HEK293 (cell line): ENCODE data around the gene ZCCHC24.

Source experiments
- CTCF ChIA-PET: fragments of 350-600 bp; formaldehyde crosslinking; extraction: SDS; loops from one replicate; lab custom pipeline; 2021; ENCODE audit warnings: antibody characterized with exemption; lab: Yijun Ruan, JAX
- POLR2A ChIA-PET: fragments of 300-600 bp; formaldehyde crosslinking; extraction: SDS; loops from one replicate; lab custom pipeline; 2020; ENCODE audit warnings: antibody characterized with exemption, inconsistent platforms; lab: Yijun Ruan, JAX
- H3K27ac ChIP-seq: fragments of 200-500 bp; sonication (Bioruptor generic); 2 replicates; pipeline ENCODE4 v1.5.1; 2014; ENCODE audit warnings: low read depth, low read length, control low read depth, inconsistent platforms; ENCODE audit errors: extremely low read depth
- H3K36me3 ChIP-seq, 2 experiments: fragments of 200-500 bp in 1 of 2; sonication (Bioruptor generic) in 1 of 2; 1 replicate in 1 of 2; 2 replicates in 1 of 2; pipeline ENCODE4 v1.5.1; 2014 to 2017; ENCODE audit warnings: inconsistent platforms in 2 of 2, low read length in 2 of 2; ENCODE audit not compliant: control insufficient read depth in 2 of 2, insufficient read depth in 1 of 2
- H3K4me1 ChIP-seq: fragments of 200-500 bp; sonication (Bioruptor generic); 2 replicates; pipeline ENCODE4 v1.5.1; 2014; ENCODE audit warnings: mild to moderate bottlenecking, low read length, inconsistent platforms; ENCODE audit not compliant: control insufficient read depth, insufficient read depth
- H3K4me3 ChIP-seq: 2 replicates; pipeline ENCODE4 v1.5.1; 2011; ENCODE audit warnings: low read depth, mild to moderate bottlenecking, control low read depth, low read length, moderate library complexity
- H3K9me3 ChIP-seq: fragments of 200-500 bp; sonication (Bioruptor generic); 2 replicates; pipeline ENCODE4 v1.5.1; 2014; ENCODE audit warnings: low read depth, low read length, inconsistent platforms; ENCODE audit not compliant: control insufficient read depth, insufficient read depth
- BCL11A ChIP-seq: fragments of 450-650 bp; formaldehyde crosslinking; IDR thresholded peaks from 2 replicates; pipeline ENCODE4 v1.5.1; 2016; ENCODE audit warnings: low read depth, missing biosample characterization, missing genetic modification characterization
- EGR2 ChIP-seq: fragments of 450-650 bp; formaldehyde crosslinking; IDR thresholded peaks from 2 replicates; pipeline ENCODE4 v1.5.1; 2016; ENCODE audit warnings: low read depth, missing biosample characterization, missing genetic modification characterization
- FEZF1 ChIP-seq: fragments of 450-650 bp; formaldehyde crosslinking; IDR thresholded peaks from 2 replicates; pipeline ENCODE4 v1.5.1; 2016; ENCODE audit warnings: missing biosample characterization, missing genetic modification characterization
- RBAK ChIP-seq: fragments of 450-650 bp; formaldehyde crosslinking; IDR thresholded peaks from 2 replicates; pipeline ENCODE4 v1.5.1; 2016; ENCODE audit warnings: missing biosample characterization, missing genetic modification characterization
- ZBTB8A ChIP-seq: fragments of 450-650 bp; formaldehyde crosslinking; IDR thresholded peaks from 2 replicates; pipeline ENCODE4 v1.5.1; 2016; ENCODE audit warnings: missing biosample characterization, missing genetic modification characterization
- ZNF114 ChIP-seq: fragments of 450-650 bp; formaldehyde crosslinking; IDR thresholded peaks from 2 replicates; pipeline ENCODE4 v1.5.0; 2017; ENCODE audit warnings: missing biosample characterization, missing genetic modification characterization
- ZNF146 ChIP-seq: fragments of 450-650 bp; formaldehyde crosslinking; IDR thresholded peaks from 2 replicates; pipeline ENCODE4 v1.5.1; 2016; ENCODE audit warnings: missing biosample characterization, missing genetic modification characterization
- ZNF311 ChIP-seq: fragments of 450-650 bp; formaldehyde crosslinking; IDR thresholded peaks from 2 replicates; pipeline ENCODE4 v1.5.1; 2017; ENCODE audit warnings: missing biosample characterization, missing genetic modification characterization, borderline replicate concordance
- ZNF394 ChIP-seq: fragments of 450-650 bp; formaldehyde crosslinking; IDR thresholded peaks from 2 replicates; pipeline ENCODE4 v1.5.1; 2016; ENCODE audit warnings: missing biosample characterization, missing genetic modification characterization, mild to moderate bottlenecking, moderate library complexity, borderline replicate concordance
- ZNF560 ChIP-seq: fragments of 450-650 bp; formaldehyde crosslinking; IDR thresholded peaks from 2 replicates; pipeline ENCODE4 v1.5.1; 2017; ENCODE audit warnings: missing biosample characterization, missing genetic modification characterization, borderline replicate concordance
- ZNF660 ChIP-seq: fragments of 450-650 bp; IDR thresholded peaks from 2 replicates; pipeline ENCODE4 v1.5.1; 2018; ENCODE audit warnings: missing biosample characterization, mild to moderate bottlenecking, missing genetic modification characterization
- ZNF776 ChIP-seq: fragments of 450-650 bp; formaldehyde crosslinking; IDR thresholded peaks from 2 replicates; pipeline ENCODE4 v1.5.0; 2017; ENCODE audit warnings: missing biosample characterization, missing genetic modification characterization, borderline replicate concordance
- ZNF791 ChIP-seq: fragments of 450-650 bp; formaldehyde crosslinking; IDR thresholded peaks from 2 replicates; pipeline ENCODE4 v1.5.1; 2016; ENCODE audit warnings: missing biosample characterization, missing genetic modification characterization
- ZNF843 ChIP-seq: fragments of 450-650 bp; formaldehyde crosslinking; IDR thresholded peaks from 2 replicates; pipeline ENCODE4 v1.5.1; 2016; ENCODE audit warnings: missing biosample characterization, missing genetic modification characterization
- TF ChIP-seq, protein P1 (sequence below): fragments of 450-650 bp; formaldehyde crosslinking; optimal IDR thresholded peaks from 2 replicates; pipeline ENCODE3; 2016; ENCODE audit warnings: missing biosample characterization, mild to moderate bottlenecking, missing genetic modification characterization
- TF ChIP-seq, protein P2 (sequence below): fragments of 450-650 bp; formaldehyde crosslinking; IDR thresholded peaks from 2 replicates; pipeline ENCODE4 v1.5.1; 2017; ENCODE audit warnings: missing biosample characterization, missing genetic modification characterization
- TF ChIP-seq, protein P3 (sequence below): fragments of 450-650 bp; formaldehyde crosslinking; IDR thresholded peaks from 2 replicates; pipeline ENCODE4 v1.5.1; 2017; ENCODE audit warnings: missing biosample characterization, missing genetic modification characterization
- TF ChIP-seq, protein P4 (sequence below): fragments of 450-650 bp; formaldehyde crosslinking; IDR thresholded peaks from 2 replicates; pipeline ENCODE4 v1.5.0; 2017; ENCODE audit warnings: missing biosample characterization, missing genetic modification characterization, borderline replicate concordance
- TF ChIP-seq, protein P5 (sequence below): fragments of 450-650 bp; formaldehyde crosslinking; IDR thresholded peaks from 2 replicates; pipeline ENCODE4 v1.5.1; 2017; ENCODE audit warnings: missing biosample characterization, mild to moderate bottlenecking, missing genetic modification characterization, moderate library complexity

Gene ZCCHC24

DNA sequence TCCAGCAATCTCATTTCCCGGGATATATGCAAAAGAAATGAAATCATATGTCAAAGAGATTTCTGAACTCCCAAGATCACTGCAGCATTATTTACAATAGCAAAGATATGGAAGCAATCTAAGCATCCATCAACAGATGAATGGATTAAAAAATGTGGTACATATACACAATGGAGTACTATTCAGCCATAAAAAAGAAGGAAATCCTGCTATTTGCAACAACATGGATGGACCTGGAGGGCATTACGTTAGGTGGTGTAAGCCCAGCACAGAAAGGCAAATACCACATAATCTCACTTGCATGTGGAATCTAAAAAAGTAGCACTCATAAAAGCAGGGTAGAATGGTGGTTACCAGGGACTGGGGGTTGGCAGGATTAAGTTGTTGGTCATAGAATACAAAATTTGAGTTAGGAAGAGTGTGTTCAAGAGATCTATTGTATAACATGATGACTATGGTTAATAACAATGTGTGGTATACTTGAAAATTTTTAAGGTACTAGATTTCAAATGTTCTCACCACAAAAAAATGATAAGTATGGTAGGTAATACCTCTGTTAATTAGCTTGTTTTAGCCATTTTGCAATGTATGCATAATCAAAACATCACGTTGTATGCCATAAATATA, 34.0 kb upstream of the ZCCHC24 start:
- no peaks in the 10 kb centered on the region for H3K4me1 ChIP-seq
- no peaks in the 10 kb centered on the region for H3K36me3 ChIP-seq
- POLR2A ChIA-PET, result no interaction called here
- TF ChIP-seq RBAK (tag by site-specific recombination) (no peak), ZNF311 (tag by site-specific recombination) (no peak), EGR2 (tag by site-specific recombination) (no peak), ZNF560 (no peak), ZNF146 (peak; percentile 74)
- H3K27ac ChIP-seq, result no peak overlapping the region
- CTCF ChIA-PET, result interaction anchor here (0.6 to 2.7 kb wide), 6 partner anchors 9 to 78 kb away, joined by 3 to 10 read pairs (median 4); no protein-coding TSS in a partner anchor
- H3K4me3 ChIP-seq, result no peak overlapping the region
- H3K9me3 ChIP-seq, result no peaks in the 10 kb centered on the region

DNA sequence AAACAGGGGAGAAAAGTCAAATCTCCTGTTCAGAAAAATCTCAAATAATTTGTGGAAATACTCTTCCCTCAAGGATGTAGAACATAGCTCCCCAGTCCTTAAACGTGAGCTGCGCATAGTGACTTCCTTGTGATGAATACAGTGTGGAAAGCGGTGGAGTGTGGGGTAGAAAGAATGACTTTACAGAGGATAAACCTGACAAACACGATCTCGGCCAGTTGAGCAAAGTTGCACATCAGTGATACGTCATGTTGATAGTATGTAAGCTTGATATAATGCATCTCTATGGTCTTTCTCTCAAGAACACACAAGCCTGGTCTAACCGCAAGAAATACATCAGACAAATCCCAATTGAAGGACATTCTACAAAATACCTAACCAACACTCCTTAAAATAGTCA, 32.0 kb upstream of the ZCCHC24 start:
- Histone ChIP-seq H3K27ac (no peak overlapping the region), H3K36me3 (no peaks in the 10 kb centered on the region), H3K4me3 (no peak overlapping the region), H3K4me1 (no peaks in the 10 kb centered on the region), H3K9me3 (no peaks in the 10 kb centered on the region)
- POLR2A ChIA-PET, result no interaction called here
- CTCF ChIA-PET, result interaction anchor here (0.6 to 2.8 kb wide), 6 partner anchors 10 to 105 kb away, joined by 3 to 16 read pairs (median 3); no protein-coding TSS in a partner anchor
- TF ChIP-seq BCL11A (tag by site-specific recombination) (no peak), ZNF791 (tag by site-specific recombination) (no peak), ZBTB8A (tag by site-specific recombination) (no peak), ZNF114 (tag by site-specific recombination) (no peak), ZNF660 (tag by site-specific recombination) (no peak), ZNF394 (no peak), FEZF1 (tag by site-specific recombination) (no peak), ZNF843 (tag by site-specific recombination) (no peak), ZNF776 (tag by site-specific recombination) (no peak)
- TF ChIP-seq, protein P1, sequence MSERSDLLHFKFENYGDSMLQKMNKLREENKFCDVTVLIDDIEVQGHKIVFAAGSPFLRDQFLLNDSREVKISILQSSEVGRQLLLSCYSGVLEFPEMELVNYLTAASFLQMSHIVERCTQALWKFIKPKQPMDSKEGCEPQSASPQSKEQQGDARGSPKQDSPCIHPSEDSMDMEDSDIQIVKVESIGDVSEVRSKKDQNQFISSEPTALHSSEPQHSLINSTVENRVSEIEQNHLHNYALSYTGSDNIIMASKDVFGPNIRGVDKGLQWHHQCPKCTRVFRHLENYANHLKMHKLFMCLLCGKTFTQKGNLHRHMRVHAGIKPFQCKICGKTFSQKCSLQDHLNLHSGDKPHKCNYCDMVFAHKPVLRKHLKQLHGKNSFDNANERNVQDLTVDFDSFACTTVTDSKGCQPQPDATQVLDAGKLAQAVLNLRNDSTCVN (tag by site-specific recombination), result no peak
- TF ChIP-seq, protein P2, sequence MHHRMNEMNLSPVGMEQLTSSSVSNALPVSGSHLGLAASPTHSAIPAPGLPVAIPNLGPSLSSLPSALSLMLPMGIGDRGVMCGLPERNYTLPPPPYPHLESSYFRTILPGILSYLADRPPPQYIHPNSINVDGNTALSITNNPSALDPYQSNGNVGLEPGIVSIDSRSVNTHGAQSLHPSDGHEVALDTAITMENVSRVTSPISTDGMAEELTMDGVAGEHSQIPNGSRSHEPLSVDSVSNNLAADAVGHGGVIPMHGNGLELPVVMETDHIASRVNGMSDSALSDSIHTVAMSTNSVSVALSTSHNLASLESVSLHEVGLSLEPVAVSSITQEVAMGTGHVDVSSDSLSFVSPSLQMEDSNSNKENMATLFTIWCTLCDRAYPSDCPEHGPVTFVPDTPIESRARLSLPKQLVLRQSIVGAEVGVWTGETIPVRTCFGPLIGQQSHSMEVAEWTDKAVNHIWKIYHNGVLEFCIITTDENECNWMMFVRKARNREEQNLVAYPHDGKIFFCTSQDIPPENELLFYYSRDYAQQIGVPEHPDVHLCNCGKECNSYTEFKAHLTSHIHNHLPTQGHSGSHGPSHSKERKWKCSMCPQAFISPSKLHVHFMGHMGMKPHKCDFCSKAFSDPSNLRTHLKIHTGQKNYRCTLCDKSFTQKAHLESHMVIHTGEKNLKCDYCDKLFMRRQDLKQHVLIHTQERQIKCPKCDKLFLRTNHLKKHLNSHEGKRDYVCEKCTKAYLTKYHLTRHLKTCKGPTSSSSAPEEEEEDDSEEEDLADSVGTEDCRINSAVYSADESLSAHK (tag by site-specific recombination), result no peak
- TF ChIP-seq, protein P3, sequence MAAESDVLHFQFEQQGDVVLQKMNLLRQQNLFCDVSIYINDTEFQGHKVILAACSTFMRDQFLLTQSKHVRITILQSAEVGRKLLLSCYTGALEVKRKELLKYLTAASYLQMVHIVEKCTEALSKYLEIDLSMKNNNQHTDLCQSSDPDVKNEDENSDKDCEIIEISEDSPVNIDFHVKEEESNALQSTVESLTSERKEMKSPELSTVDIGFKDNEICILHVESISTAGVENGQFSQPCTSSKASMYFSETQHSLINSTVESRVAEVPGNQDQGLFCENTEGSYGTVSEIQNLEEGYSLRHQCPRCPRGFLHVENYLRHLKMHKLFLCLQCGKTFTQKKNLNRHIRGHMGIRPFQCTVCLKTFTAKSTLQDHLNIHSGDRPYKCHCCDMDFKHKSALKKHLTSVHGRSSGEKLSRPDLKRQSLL (tag by site-specific recombination), result no peak
- TF ChIP-seq, protein P4, sequence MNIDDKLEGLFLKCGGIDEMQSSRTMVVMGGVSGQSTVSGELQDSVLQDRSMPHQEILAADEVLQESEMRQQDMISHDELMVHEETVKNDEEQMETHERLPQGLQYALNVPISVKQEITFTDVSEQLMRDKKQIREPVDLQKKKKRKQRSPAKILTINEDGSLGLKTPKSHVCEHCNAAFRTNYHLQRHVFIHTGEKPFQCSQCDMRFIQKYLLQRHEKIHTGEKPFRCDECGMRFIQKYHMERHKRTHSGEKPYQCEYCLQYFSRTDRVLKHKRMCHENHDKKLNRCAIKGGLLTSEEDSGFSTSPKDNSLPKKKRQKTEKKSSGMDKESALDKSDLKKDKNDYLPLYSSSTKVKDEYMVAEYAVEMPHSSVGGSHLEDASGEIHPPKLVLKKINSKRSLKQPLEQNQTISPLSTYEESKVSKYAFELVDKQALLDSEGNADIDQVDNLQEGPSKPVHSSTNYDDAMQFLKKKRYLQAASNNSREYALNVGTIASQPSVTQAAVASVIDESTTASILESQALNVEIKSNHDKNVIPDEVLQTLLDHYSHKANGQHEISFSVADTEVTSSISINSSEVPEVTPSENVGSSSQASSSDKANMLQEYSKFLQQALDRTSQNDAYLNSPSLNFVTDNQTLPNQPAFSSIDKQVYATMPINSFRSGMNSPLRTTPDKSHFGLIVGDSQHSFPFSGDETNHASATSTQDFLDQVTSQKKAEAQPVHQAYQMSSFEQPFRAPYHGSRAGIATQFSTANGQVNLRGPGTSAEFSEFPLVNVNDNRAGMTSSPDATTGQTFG, result no peak
- TF ChIP-seq, protein P5, sequence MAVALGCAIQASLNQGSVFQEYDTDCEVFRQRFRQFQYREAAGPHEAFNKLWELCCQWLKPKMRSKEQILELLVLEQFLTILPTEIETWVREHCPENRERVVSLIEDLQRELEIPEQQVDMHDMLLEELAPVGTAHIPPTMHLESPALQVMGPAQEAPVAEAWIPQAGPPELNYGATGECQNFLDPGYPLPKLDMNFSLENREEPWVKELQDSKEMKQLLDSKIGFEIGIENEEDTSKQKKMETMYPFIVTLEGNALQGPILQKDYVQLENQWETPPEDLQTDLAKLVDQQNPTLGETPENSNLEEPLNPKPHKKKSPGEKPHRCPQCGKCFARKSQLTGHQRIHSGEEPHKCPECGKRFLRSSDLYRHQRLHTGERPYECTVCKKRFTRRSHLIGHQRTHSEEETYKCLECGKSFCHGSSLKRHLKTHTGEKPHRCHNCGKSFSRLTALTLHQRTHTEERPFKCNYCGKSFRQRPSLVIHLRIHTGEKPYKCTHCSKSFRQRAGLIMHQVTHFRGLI, result no peak
